H1 (cell line): ENCODE results near the gene MBD4. TPM values are rescaled to one million over a fixed set of nuclear protein-coding genes. Genes with fewer than 3 reads are reported as not detected.

Experiments
- CTCF ChIA-PET: fragments of 300-600 bp; sonication (Branson Sonifier 250); formaldehyde crosslinking; loops from one replicate; lab custom pipeline; 2021; ENCODE audit not compliant: partially characterized antibody; lab: Charles Lee
- POLR2A ChIA-PET: fragments of 300-600 bp; sonication (Branson Sonifier 250); formaldehyde crosslinking; loops from one replicate; lab custom pipeline; 2021; ENCODE audit warnings: inconsistent platforms; ENCODE audit not compliant: partially characterized antibody; lab: Charles Lee
- DNase-seq, 2 experiments: peaks; one replicate each; pipeline versions ENCODE4 v3.0.0 to v3.0.0-alpha.2; 2010 to 2022; ENCODE audit warnings: low spot score in 2 of 2, low read depth in 1 of 2, mixed read lengths in 1 of 2
- FAIRE-seq: peaks from 2 replicates; lab custom pipeline; 2011; peaks lifted over from hg19 to GRCh38; lab: Jason Lieb, UNC
- H2AFZ ChIP-seq: 2 replicates; pipeline ENCODE4 v1.8.1; 2012; ENCODE audit warnings: low read length, inconsistent platforms
- H2AK5ac ChIP-seq: 2 replicates; pipeline ENCODE4 v1.6.1; 2013; ENCODE audit warnings: low read depth, low read length
- H2BK120ac ChIP-seq: replicated peaks from 2 replicates; pipeline ENCODE3; 2013; ENCODE audit warnings: low read depth, low read length, inconsistent platforms
- H2BK12ac ChIP-seq: 2 replicates; pipeline ENCODE4 v1.6.1; 2013; ENCODE audit warnings: low read depth, low read length
- H2BK15ac ChIP-seq: 2 replicates; pipeline ENCODE4 v1.6.1; 2013; ENCODE audit warnings: low read length
- H2BK20ac ChIP-seq: 2 replicates; pipeline ENCODE4 v1.6.1; 2013; ENCODE audit warnings: low read length
- H2BK5ac ChIP-seq: 2 replicates; pipeline ENCODE4 v1.6.1; 2013; ENCODE audit warnings: low read depth, low read length
- H3K14ac ChIP-seq: 2 replicates; pipeline ENCODE4 v1.6.1; 2013; ENCODE audit warnings: inconsistent platforms; ENCODE audit not compliant: insufficient read length
- H3K18ac ChIP-seq: 2 replicates; pipeline ENCODE4 v1.6.1; 2013; ENCODE audit warnings: low read length; ENCODE audit errors: extremely low read depth
- H3K23ac ChIP-seq: 2 replicates; pipeline ENCODE4 v1.6.1; 2013; ENCODE audit warnings: inconsistent platforms; ENCODE audit not compliant: insufficient read length
- H3K23me2 ChIP-seq: 2 replicates; pipeline ENCODE4 v1.6.1; 2013; ENCODE audit warnings: low read depth, low read length
- H3K27ac ChIP-seq: 2 replicates; pipeline ENCODE4 v1.6.1; 2011; ENCODE audit warnings: low read depth, low read length, inconsistent platforms
- H3K27me3 ChIP-seq, 4 experiments: replicated peaks in 1 of 4; 1 replicate in 1 of 4; 2 replicates in 3 of 4; pipeline versions ENCODE4 v1.6.1 to v1.8.1; 2011 to 2013; ENCODE audit warnings: low read length in 3 of 4, mild to moderate bottlenecking in 3 of 4, inconsistent platforms in 2 of 4, mixed read lengths in 2 of 4, moderate library complexity in 1 of 4; ENCODE audit not compliant: control insufficient read depth in 3 of 4, insufficient read depth in 3 of 4; ENCODE audit errors: extremely low read depth in 1 of 4
- H3K36me3 ChIP-seq, 4 experiments: 2 replicates each; pipeline versions ENCODE4 v1.6.1 to v1.8.1; 2011 to 2013; ENCODE audit warnings: mild to moderate bottlenecking in 4 of 4, low read length in 3 of 4, moderate library complexity in 2 of 4, control low read depth in 1 of 4, inconsistent platforms in 1 of 4; ENCODE audit not compliant: insufficient read depth in 4 of 4, control insufficient read depth in 2 of 4
- H3K4ac ChIP-seq: replicated peaks from 2 replicates; pipeline ENCODE3; 2013; ENCODE audit warnings: low read length, low read depth, mixed read lengths, inconsistent platforms; ENCODE audit not compliant: insufficient read length
- H3K4me1 ChIP-seq, 4 experiments: replicated peaks in 1 of 4; 1 replicate in 1 of 4; 2 replicates in 3 of 4; pipeline versions ENCODE4 v1.6.1 to v1.8.1; 2011 to 2013; ENCODE audit warnings: low read length in 3 of 4, inconsistent platforms in 2 of 4, mixed read lengths in 1 of 4; ENCODE audit not compliant: insufficient read depth in 4 of 4, control insufficient read depth in 3 of 4
- H3K4me2 ChIP-seq, 2 experiments: 2 replicates each; pipeline versions ENCODE4 v1.6.1 to v1.8.1; 2011 to 2013; ENCODE audit warnings: low read depth in 2 of 2, low read length in 2 of 2, control low read depth in 1 of 2, inconsistent platforms in 1 of 2, mild to moderate bottlenecking in 1 of 2; ENCODE audit not compliant: insufficient read depth in 1 of 2
- H3K4me3 ChIP-seq, 4 experiments: fragments of 200-600, 300-600 bp in 1 of 4; sonication (generic), shearing (Covaris generic), sonication (Bioruptor Twin) in 1 of 4; 2 replicates each; pipeline versions ENCODE4 v1.5.1 to v1.8.1; 2011 to 2016; ENCODE audit warnings: low read length in 4 of 4, low read depth in 3 of 4, control low read depth in 2 of 4, inconsistent platforms in 2 of 4, mild to moderate bottlenecking in 2 of 4, mixed read lengths in 1 of 4, moderate library complexity in 1 of 4; ENCODE audit not compliant: insufficient read depth in 2 of 4; ENCODE audit errors: extremely low read depth in 1 of 4
- H3K56ac ChIP-seq: replicated peaks from 2 replicates; pipeline ENCODE3; 2013; ENCODE audit warnings: low read depth, mild to moderate bottlenecking, mixed read lengths, low read length, inconsistent platforms; ENCODE audit not compliant: insufficient read length
- H3K79me1 ChIP-seq: 2 replicates; pipeline ENCODE4 v1.6.1; 2013; ENCODE audit warnings: low read depth, low read length, control low read depth
- H3K79me2 ChIP-seq, 2 experiments: 2 replicates each; pipeline versions ENCODE4 v1.6.1 to v1.8.1; 2012 to 2013; ENCODE audit warnings: low read length in 2 of 2, mild to moderate bottlenecking in 2 of 2, inconsistent platforms in 1 of 2; ENCODE audit not compliant: insufficient read depth in 2 of 2, control insufficient read depth in 1 of 2
- H3K9ac ChIP-seq, 4 experiments: replicated peaks in 1 of 4; 1 replicate in 1 of 4; 2 replicates in 3 of 4; pipeline versions ENCODE4 v1.6.1 to v1.8.1; 2011 to 2013; ENCODE audit warnings: low read depth in 3 of 4, low read length in 3 of 4, control low read depth in 2 of 4, mild to moderate bottlenecking in 2 of 4, moderate library complexity in 2 of 4, inconsistent platforms in 1 of 4; ENCODE audit errors: extremely low read depth in 1 of 4
- H3K9me3 ChIP-seq, 2 experiments: 2 replicates each; pipeline versions ENCODE4 v1.6.1 to v1.8.1; 2012 to 2013; ENCODE audit warnings: mild to moderate bottlenecking in 2 of 2, moderate library complexity in 2 of 2, control low read depth in 1 of 2, inconsistent platforms in 1 of 2, low read depth in 1 of 2, low read length in 1 of 2, mixed read lengths in 1 of 2; ENCODE audit not compliant: insufficient read depth in 2 of 2
- H4K20me1 ChIP-seq, 2 experiments: replicated peaks in 1 of 2; 2 replicates each; pipeline versions ENCODE3 to v1.8.1; 2011 to 2013; ENCODE audit warnings: inconsistent platforms in 2 of 2, low read length in 2 of 2, mild to moderate bottlenecking in 1 of 2; ENCODE audit not compliant: insufficient read depth in 2 of 2, control insufficient read depth in 1 of 2
- H4K5ac ChIP-seq: 2 replicates; pipeline ENCODE4 v1.6.1; 2013; ENCODE audit warnings: low read length, low read depth, mixed read lengths, inconsistent platforms; ENCODE audit not compliant: insufficient read length
- H4K8ac ChIP-seq: 2 replicates; pipeline ENCODE4 v1.8.0; 2013; ENCODE audit warnings: mild to moderate bottlenecking, moderate library complexity, low read length, inconsistent platforms; ENCODE audit not compliant: insufficient read depth; ENCODE audit errors: extremely low read depth
- H4K91ac ChIP-seq: replicated peaks from 2 replicates; pipeline ENCODE3; 2013; ENCODE audit warnings: low read length, mixed read lengths, inconsistent platforms; ENCODE audit not compliant: insufficient read length
- ASH2L ChIP-seq: fragments of 200-600, 300-600 bp; sonication (generic); IDR thresholded peaks from one replicate; pipeline ENCODE4 v1.7.1; 2017; ENCODE audit warnings: low read length
- BACH1 ChIP-seq: IDR thresholded peaks from 2 replicates; pipeline ENCODE4 v1.6.1; 2012; ENCODE audit warnings: low read length, improper control_type of control experiment
- CBX5 ChIP-seq: fragments of 300-800, 300-1000 bp; sonication (generic); IDR thresholded peaks from 2 replicates; pipeline ENCODE4 v1.7.1; 2016; ENCODE audit warnings: antibody characterized with exemption, low read length, low read depth
- GABPA ChIP-seq: IDR thresholded peaks from 2 replicates; pipeline ENCODE4 v1.6.1; 2011; ENCODE audit warnings: mild to moderate bottlenecking, low read length, moderate library complexity, borderline replicate concordance; ENCODE audit not compliant: insufficient read depth
- GTF2F1 ChIP-seq: IDR thresholded peaks from 2 replicates; pipeline ENCODE4 v1.6.1; 2012; ENCODE audit warnings: low read depth, low read length, improper control_type of control experiment, borderline replicate concordance
- HDAC6 ChIP-seq: IDR thresholded peaks from one replicate; pipeline ENCODE4 v1.7.1; 2012; ENCODE audit warnings: low read depth, mild to moderate bottlenecking, inconsistent platforms, low read length, moderate library complexity
- KDM4A ChIP-seq: IDR thresholded peaks from one replicate; pipeline ENCODE4 v1.7.1; 2012; ENCODE audit warnings: low read depth, mild to moderate bottlenecking, moderate library complexity, low read length, inconsistent platforms; ENCODE audit not compliant: severe bottlenecking
- NANOG ChIP-seq: IDR thresholded peaks from 2 replicates; pipeline ENCODE4 v1.6.1; 2011; ENCODE audit warnings: low read length, low read depth, mild to moderate bottlenecking, inconsistent platforms; ENCODE audit not compliant: insufficient read depth, poor library complexity, severe bottlenecking
- NRF1 ChIP-seq: IDR thresholded peaks from 2 replicates; pipeline ENCODE4 v1.6.1; 2011; ENCODE audit warnings: mild to moderate bottlenecking, low read depth, low read length, improper control_type of control experiment
- POU5F1 ChIP-seq: IDR thresholded peaks from 2 replicates; pipeline ENCODE4 v1.6.1; 2011; ENCODE audit warnings: low read depth, mild to moderate bottlenecking, low read length, moderate library complexity
- RAD21 ChIP-seq, 2 experiments: IDR thresholded peaks in 1 of 2; conservative IDR thresholded peaks in 1 of 2; 2 replicates each; pipeline ENCODE4 v1.6.1; 2011; ENCODE audit warnings: low read depth in 2 of 2, low read length in 2 of 2, improper control_type of control experiment in 1 of 2, inconsistent platforms in 1 of 2, mild to moderate bottlenecking in 1 of 2, moderate library complexity in 1 of 2
- SIX5 ChIP-seq: IDR thresholded peaks from 2 replicates; pipeline ENCODE4 v1.6.1; 2011; ENCODE audit warnings: mild to moderate bottlenecking, low read depth, low read length
- TAF7 ChIP-seq: optimal IDR thresholded peaks from 2 replicates; pipeline ENCODE3; 2011; ENCODE audit warnings: low read depth, mild to moderate bottlenecking, inconsistent platforms, low read length, moderate library complexity, borderline replicate concordance
- ZNF274 ChIP-seq: IDR thresholded peaks from 2 replicates; pipeline ENCODE4 v1.7.0; 2012; ENCODE audit warnings: low read length, borderline replicate concordance; ENCODE audit errors: extremely low read depth
- WGBS, 2 experiments: shearing (Covaris generic) in 1 of 2; methylation state at CpG; one replicate each; pipeline versions ENCODE4 v1.1.6 to v1.1.7; 2013 to 2015; ENCODE audit warnings: low lambda C conversion rate in 2 of 2, mixed read lengths in 2 of 2, inconsistent platforms in 1 of 2, low coverage in 1 of 2, missing lambda C conversion rate in 1 of 2; ENCODE audit not compliant: insufficient replicate concordance in 2 of 2, insufficient coverage in 1 of 2, insufficient read length in 1 of 2; ENCODE audit errors: extremely low coverage in 1 of 2, missing lambda C conversion rate in 1 of 2; 5-methylcytosine and 5-hydroxymethylcytosine counted together
- polyA plus RNA-seq, 7 experiments: library from polyadenylated mRNA; depleted of rRNA in 3 of 7; stranded (reverse) in 5 of 7; unstranded in 2 of 7; fragments of >200 nt in 5 of 7; fragments of 200-250 nt in 2 of 7; gene quantifications; 1 replicate in 5 of 7; 2 replicates in 1 of 7; 4 replicates in 1 of 7; pipeline versions ENCODE4 v1.2.1 to v1.2.3, GENCODE V29; 2011 to 2013; ENCODE audit warnings: missing spikeins in 2 of 7, mixed read lengths in 2 of 7
- total RNA-seq: library from RNA; stranded (reverse); fragmentation: NEBNext Ultra II Directional; extraction: Animal tissue kit (Norgen Biotek cat#: 25700); gene quantifications from 2 replicates; pipeline ENCODE4 v1.2.1, GENCODE V29; 2021

Gene MBD4
- total and polyA plus RNA-seq, 2 of the 8 experiments (the other 6 are each of a cell fraction or from before 2014, with no cell fraction given) = 11.2 to 35.8 TPM

GRCh38 chr3:129387487-129387886 lies 52.3 kb downstream of the MBD4 start:
- Histone ChIP-seq H2BK5ac (no peak overlapping the region), H3K79me1 (no peaks in the 10 kb centered on the region), H3K4me1 (no peaks in the 10 kb centered on the region; a peak in 2 of 7 replicates), H3K9ac (no peak overlapping the region), H4K91ac (no peak overlapping the region), H3K18ac (no peak overlapping the region), H2BK15ac (no peak overlapping the region), H2BK20ac (no peak overlapping the region), H3K9me3 (no peaks in the 10 kb centered on the region), H2BK12ac (no peak overlapping the region), H3K79me2 (no peaks in the 10 kb centered on the region), H4K20me1 (peaks cover 0 to 2% of the 10 kb centered on the region in 2 experiments), H3K4ac (no peak overlapping the region), H2BK120ac (no peak overlapping the region), H3K36me3 (peaks cover 7 to 25% (median 19%) of the 10 kb centered on the region in 4 experiments; a peak in 6 of 8 replicates), H3K27ac (no peak overlapping the region), H3K23me2 (no peaks in the 10 kb centered on the region), H3K56ac (no peak overlapping the region), H2AK5ac (no peak overlapping the region), H3K4me3 (no peak overlapping the region), H3K4me2 (no peak overlapping the region), H3K23ac (no peak overlapping the region), H3K27me3 (no peaks in the 10 kb centered on the region), H4K8ac (no peak overlapping the region), H2AFZ (no peak overlapping the region), H3K14ac (no peak overlapping the region), H4K5ac (no peak overlapping the region)
- WGBS, 2 experiments = 94% methylated on average over 5 of the region's 5 CpGs; no CpG with 5 or more reads in 1 of the 2 experiments
- ChIA-PET CTCF (interaction anchor here (0.7 to 1.4 kb wide), 6 partner anchors 11 to 168 kb away, joined by 3 to 7 read pairs (median 4); no protein-coding TSS in a partner anchor), POLR2A (interaction anchor here (0.8 to 1.5 kb wide), 3 partner anchors 9 to 71 kb away, joined by 3 to 4 read pairs (median 3); a partner anchor contains a TSS)
- DNase-seq (no peak), FAIRE-seq (no peak)
- no peak for TF ChIP-seq KDM4A
- no peak for TF ChIP-seq POU5F1
- TF ChIP-seq NRF1 = no peak
- no peak for TF ChIP-seq ZNF274
- TF ChIP-seq TAF7 = no peak
- no peak for TF ChIP-seq HDAC6
- TF ChIP-seq CBX5 = no peak
- TF ChIP-seq BACH1 = no peak
- TF ChIP-seq ASH2L = no peak
- no peak for TF ChIP-seq RAD21 (IDR thresholded peaks at IDR 0.05 in 1 of 2, conservative IDR thresholded peaks at IDR 0.05 in 1 of 2; ENCODE audit: low read depth in 2 of 2, low read length in 2 of 2)
- no peak for TF ChIP-seq GABPA
- no peak for TF ChIP-seq SIX5
- TF ChIP-seq GTF2F1 = no peak
- TF ChIP-seq NANOG = no peak
